K562 (cell line): ENCODE measurements around the gene PTPRM. TPM values are rescaled to one million over a fixed set of nuclear protein-coding genes. Genes with fewer than 3 reads are reported as not detected.

Experiments used
- ATAC-seq: fragments of 200-7000 bp; cut with Tn5 transposase; 3 replicates; pipeline ENCODE4 v1.9.1; 2020; ENCODE audit warnings: moderate library complexity
- BruUV-seq: library from RNA; stranded (reverse); fragments of 400-500 nt; replicated peaks from 2 replicates; lab custom pipeline; 2021; lab: Mats Ljungman, UMichigan
- CTCF ChIA-PET: fragments of 300-600 bp; formaldehyde crosslinking; extraction: SDS; loops from one replicate; lab custom pipeline; 2021; ENCODE audit warnings: low intra/inter-chr PET ratio; lab: Yijun Ruan, JAX
- POLR2A ChIA-PET: fragments of 300-600, 350-650 bp; sonication (Branson Sonifier 250); formaldehyde crosslinking; extraction: SDS; loops from one replicate; lab custom pipeline; 2021; ENCODE audit warnings: antibody characterized with exemption, inconsistent platforms; lab: Yijun Ruan, JAX
- DNase-seq, 4 experiments: peaks; one replicate each; pipeline versions ENCODE4 v3.0.0 to v3.0.0-alpha.2; 2011 to 2018; ENCODE audit warnings: low spot score in 3 of 4, mixed read lengths in 3 of 4; ENCODE audit errors: extremely low read depth in 1 of 4
- FAIRE-seq: peaks from 2 replicates; lab custom pipeline; 2011; peaks lifted over from hg19 to GRCh38; lab: Jason Lieb, UNC
- H2AFZ ChIP-seq: 2 replicates; pipeline ENCODE4 v1.6.0; 2011; ENCODE audit warnings: low read depth, low read length, control low read depth, inconsistent platforms
- H3K27ac ChIP-seq: fragments of 200-600 bp; 3 replicates; pipeline ENCODE4 v1.8.0; 2011; ENCODE audit warnings: low read depth, mild to moderate bottlenecking, control low read depth, inconsistent platforms, low read length, moderate library complexity, mixed read lengths; ENCODE audit errors: extremely low read depth
- H3K27me3 ChIP-seq, 2 experiments: fragments of 300-600 bp in 1 of 2; 2 replicates in 1 of 2; 3 replicates in 1 of 2; pipeline versions ENCODE4 v1.6.0 to v1.8.0; 2011; ENCODE audit warnings: inconsistent platforms in 2 of 2, low read length in 2 of 2, mild to moderate bottlenecking in 1 of 2, mixed read lengths in 1 of 2, moderate library complexity in 1 of 2; ENCODE audit not compliant: control insufficient read depth in 2 of 2, insufficient read depth in 2 of 2
- H3K36me3 ChIP-seq: fragments of 300-600 bp; 3 replicates; pipeline ENCODE4 v1.8.0; 2011; ENCODE audit warnings: mild to moderate bottlenecking, low read length, inconsistent platforms; ENCODE audit not compliant: control insufficient read depth, insufficient read depth
- H3K4me1 ChIP-seq, 2 experiments: fragments of 200-600 bp in 1 of 2; replicated peaks in 1 of 2; 2 replicates in 1 of 2; 3 replicates in 1 of 2; pipeline versions ENCODE4 v1.5.1 to v1.8.0; 2011; ENCODE audit warnings: inconsistent platforms in 2 of 2, low read length in 2 of 2, mild to moderate bottlenecking in 1 of 2, mixed read lengths in 1 of 2, moderate library complexity in 1 of 2; ENCODE audit not compliant: control insufficient read depth in 2 of 2, insufficient read depth in 2 of 2
- H3K4me2 ChIP-seq: 2 replicates; pipeline ENCODE4 v1.6.1; 2011; ENCODE audit warnings: low read length, control low read depth, inconsistent platforms, mixed read lengths; ENCODE audit not compliant: insufficient read depth
- H3K4me3 ChIP-seq: fragments of 200-600 bp; sonication (generic), shearing (Covaris generic); 2 replicates; pipeline ENCODE4 v1.5.1; 2016; ENCODE audit warnings: control low read depth, inconsistent platforms
- H3K79me2 ChIP-seq: fragments of 200-600 bp; 3 replicates; pipeline ENCODE4 v1.8.0; 2011; ENCODE audit warnings: low read length, inconsistent platforms; ENCODE audit not compliant: control insufficient read depth, insufficient read depth
- H3K9ac ChIP-seq, 2 experiments: 2 replicates each; pipeline versions ENCODE4 v1.6.0 to v1.6.1; 2011; ENCODE audit warnings: low read depth in 2 of 2, low read length in 2 of 2, control low read depth in 1 of 2, inconsistent platforms in 1 of 2, mild to moderate bottlenecking in 1 of 2, mixed read lengths in 1 of 2; ENCODE audit not compliant: insufficient read depth in 1 of 2
- H3K9me1 ChIP-seq: one replicate; pipeline ENCODE4 v1.6.0; 2011; ENCODE audit warnings: inconsistent platforms, mild to moderate bottlenecking, low read length, moderate library complexity; ENCODE audit not compliant: control insufficient read depth, insufficient read depth
- H3K9me3 ChIP-seq: replicated peaks from 2 replicates; pipeline ENCODE4 v1.5.1; 2011; ENCODE audit warnings: low read depth, low read length, inconsistent platforms; ENCODE audit not compliant: control insufficient read depth, insufficient read depth
- H4K20me1 ChIP-seq: replicated peaks from 2 replicates; pipeline ENCODE4 v1.6.1; 2011; ENCODE audit warnings: low read length, inconsistent platforms, mixed read lengths; ENCODE audit not compliant: control insufficient read depth, insufficient read depth
- CBX8 ChIP-seq: fragments of 200-600 bp; sonication (generic); IDR thresholded peaks from 2 replicates; pipeline ENCODE4 v1.6.1; 2012; ENCODE audit warnings: borderline replicate concordance, mixed run types, low read depth, mild to moderate bottlenecking, moderate library complexity, mixed read lengths, low read length, control low read depth, inconsistent platforms; ENCODE audit not compliant: poor library complexity, severe bottlenecking; ENCODE audit errors: extremely low read depth
- HMG20A ChIP-seq: fragments of 450-650 bp; formaldehyde crosslinking; conservative IDR thresholded peaks from 2 replicates; pipeline ENCODE4 v1.4.0; 2020; ENCODE audit warnings: mild to moderate bottlenecking, mixed read lengths
- MYNN ChIP-seq, 2 experiments: sonication (generic); formaldehyde crosslinking in 1 of 2; IDR thresholded peaks; 2 replicates each; pipeline versions ENCODE4 v1.5.0 to v1.6.1; 2016 to 2020; ENCODE audit warnings: antibody characterized with exemption in 1 of 2, missing genetic modification reagents in 1 of 2
- RBM22 ChIP-seq: fragments of 200-400 bp; formaldehyde crosslinking; IDR thresholded peaks from 2 replicates; pipeline ENCODE4 v1.6.1; 2018; ENCODE audit warnings: low read length, low read depth; ENCODE audit not compliant: poor library complexity, severe bottlenecking
- SPI1 ChIP-seq: IDR thresholded peaks from 2 replicates; pipeline ENCODE4 v1.6.1; 2011; ENCODE audit warnings: low read depth, low read length, control low read depth, borderline replicate concordance
- WGBS: fragments of 100-300 bp; shearing (Covaris generic); methylation state at CpG from one replicate; pipeline ENCODE4 v1.1.6; 2016; ENCODE audit warnings: low coverage, mixed read lengths; ENCODE audit not compliant: insufficient coverage; ENCODE audit errors: missing lambda C conversion rate; 5-methylcytosine and 5-hydroxymethylcytosine counted together
- in situ Hi-C: fragments of 300-500 bp; cut with MboI; formaldehyde crosslinking; loops from 4 replicates; pipeline ENCODE4 v1.15.0; 2018; ENCODE audit warnings: inconsistent platforms, mixed read lengths
- intact Hi-C: fragments of 100-400 bp; cut with micrococcal nuclease; formaldehyde crosslinking; loops from 2 replicates; pipeline ENCODE4 v1.14.2; 2022
- polyA plus RNA-seq, 8 experiments: library from polyadenylated mRNA; depleted of rRNA in 4 of 8; stranded (reverse) in 5 of 8; unstranded in 3 of 8; fragments of >200 nt; fragmentation: Nextera tagmentation in 2 of 8; fragmentation: Illumina TruSeq in 1 of 8; extraction: Ambion mirVana in 2 of 8; extraction: Trizol in 1 of 8; gene quantifications; 2 replicates each; pipeline versions ENCODE4 v1.2.1 to v1.2.3, GENCODE V29; 2011 to 2014; ENCODE audit warnings: inconsistent platforms in 1 of 8, missing spikeins in 1 of 8
- total RNA-seq, 7 experiments: library from RNA; depleted of rRNA in 6 of 7; stranded (reverse); fragments of >200 nt in 6 of 7; fragmentation: Illumina TruSeq in 2 of 7; extraction: Trizol in 2 of 7; gene quantifications; 2 replicates each; pipeline versions ENCODE4 v1.2.1 to v1.2.3, GENCODE V29; 2011 to 2021; ENCODE audit warnings: low replicate concordance in 1 of 7
- TF ChIP-seq, protein P1 (sequence below): sonication (generic); formaldehyde crosslinking; IDR thresholded peaks from 2 replicates; pipeline ENCODE4 v1.8.1; 2022; ENCODE audit warnings: missing genetic modification reagents

PTPRM gene
- total and polyA plus RNA-seq, 9 of the 15 experiments (the other 6 are each of a cell fraction or from before 2014, with no cell fraction given): 0.03 to 0.16 (median 0.08) TPM; not detected in 3

DNA sequence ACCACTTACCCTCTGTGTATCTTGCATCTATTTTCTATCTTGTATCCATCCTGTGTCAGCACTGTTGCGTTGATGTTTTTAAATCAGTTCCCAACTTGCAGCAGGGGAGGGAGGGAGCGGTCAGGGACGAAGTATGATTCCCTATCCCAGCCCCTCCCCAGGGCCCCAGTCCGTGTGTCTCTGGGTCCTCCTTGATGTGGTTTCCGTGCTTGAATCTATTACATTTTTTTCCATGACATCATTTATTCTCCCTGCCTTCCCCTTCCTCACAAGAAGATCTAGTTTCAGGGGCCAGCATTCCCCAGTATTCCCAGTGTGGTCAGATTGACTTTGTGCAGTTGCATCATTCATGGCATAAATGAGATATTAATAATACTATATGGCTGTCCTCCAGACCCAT is 479.3 kb downstream of the PTPRM start:
- Histone ChIP-seq H3K9me1 (no peaks in the 10 kb centered on the region), H3K36me3 (no peaks in the 10 kb centered on the region), H3K4me1 (no peaks in the 10 kb centered on the region), H3K4me2 (no peak overlapping the region), H3K79me2 (no peaks in the 10 kb centered on the region), H2AFZ (no peak overlapping the region), H3K27ac (no peak overlapping the region), H3K9ac (no peak overlapping the region), H3K4me3 (no peak overlapping the region), H3K27me3 (no peaks in the 10 kb centered on the region), H4K20me1 (no peaks in the 10 kb centered on the region), H3K9me3 (no peaks in the 10 kb centered on the region)
- ChIA-PET POLR2A (no interaction called here), CTCF (no interaction called here)
- ATAC-seq: no peak
- TF ChIP-seq MYNN (IDR thresholded peaks at IDR 0.05): no peak
- no peak for TF ChIP-seq MYNN (CRISPR knock-in tag; IDR thresholded peaks at IDR 0.05)
- TF ChIP-seq CBX8: no peak
- TF ChIP-seq, protein P1, sequence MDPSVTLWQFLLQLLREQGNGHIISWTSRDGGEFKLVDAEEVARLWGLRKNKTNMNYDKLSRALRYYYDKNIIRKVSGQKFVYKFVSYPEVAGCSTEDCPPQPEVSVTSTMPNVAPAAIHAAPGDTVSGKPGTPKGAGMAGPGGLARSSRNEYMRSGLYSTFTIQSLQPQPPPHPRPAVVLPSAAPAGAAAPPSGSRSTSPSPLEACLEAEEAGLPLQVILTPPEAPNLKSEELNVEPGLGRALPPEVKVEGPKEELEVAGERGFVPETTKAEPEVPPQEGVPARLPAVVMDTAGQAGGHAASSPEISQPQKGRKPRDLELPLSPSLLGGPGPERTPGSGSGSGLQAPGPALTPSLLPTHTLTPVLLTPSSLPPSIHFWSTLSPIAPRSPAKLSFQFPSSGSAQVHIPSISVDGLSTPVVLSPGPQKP (CRISPR knock-in tag): no peak
- TF ChIP-seq RBM22: no peak
- no peak for TF ChIP-seq HMG20A (CRISPR knock-in tag)
- no peak for TF ChIP-seq SPI1
- WGBS: 0% methylated on average over 5 of the region's 5 CpGs
- no peak for FAIRE-seq
- no TSS peak for BruUV-seq
- in situ Hi-C loops: no loop called here
- DNase-seq: no peak
- intact Hi-C loops: no loop called here
